Measurements from ENCODE around the gene LAPTM5. TPM values are rescaled to one million over a fixed set of nuclear protein-coding genes. Genes with fewer than 3 reads are reported as not detected.

LAPTM5 gene
- total and polyA plus RNA-seq, 10 of the 15 experiments (the other 5 are each of a cell fraction or from before 2014, with no cell fraction given): 24.1 to 1,034 (median 687) TPM

DNA sequence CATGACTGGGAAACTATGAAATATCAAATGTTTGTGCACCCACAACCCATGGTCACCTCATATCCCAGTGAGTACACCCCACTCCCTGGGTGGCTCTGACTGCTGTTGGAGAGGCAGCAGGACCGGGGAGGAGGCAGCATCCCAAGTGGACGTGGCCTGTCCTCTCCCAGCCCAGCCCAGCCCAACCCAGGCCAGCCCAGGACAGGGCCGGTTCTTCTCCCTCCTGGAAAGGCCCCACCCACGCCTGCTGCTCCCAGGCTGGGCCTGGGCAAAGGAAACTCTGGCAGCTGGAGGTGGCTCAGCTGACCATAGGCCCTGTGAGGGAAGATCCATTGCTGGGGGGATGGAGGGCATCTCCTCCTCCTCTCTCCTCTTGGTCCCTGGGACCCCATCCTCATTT, 53.3 kb downstream of the LAPTM5 start:
- in situ Hi-C loops (cut with MboI): no loop called here
- H3K4me2 ChIP-seq (ENCODE audit: control insufficient read depth, insufficient read depth): no peak overlapping the region

More for the DNA sequence above, 53.3 kb downstream of the LAPTM5 start:
- Histone ChIP-seq H3K36me3 (ENCODE audit: control insufficient read depth in 2 of 2, insufficient read depth in 2 of 2, low read length in 1 of 2) (no peaks in the 10 kb centered on the region), H3K27me3 (replicated peaks in 1 of 2; ENCODE audit: control insufficient read depth in 2 of 2, insufficient read depth in 2 of 2, low read length in 1 of 2) (peaks cover 0 to 3% of the 10 kb centered on the region in 2 experiments; a peak in 2 of 4 replicates), H3K4me3 (no peak overlapping the region), H3K79me2 (ENCODE audit: control insufficient read depth, insufficient read depth, low read length) (no peaks in the 10 kb centered on the region), H3K27ac (ENCODE audit: control insufficient read depth, insufficient read depth) (no peak overlapping the region), H3K9me3 (replicated peaks; ENCODE audit: control insufficient read depth, insufficient read depth, low read length) (no peaks in the 10 kb centered on the region), H2AFZ (ENCODE audit: control insufficient read depth, low read depth, low read length) (no peak overlapping the region), H3K9ac (ENCODE audit: control insufficient read depth, insufficient read depth, low read length) (no peak overlapping the region), H3K4me1 (ENCODE audit: control insufficient read depth, insufficient read depth, low read length) (no peaks in the 10 kb centered on the region), H4K20me1 (ENCODE audit: control insufficient read depth, insufficient read depth) (no peaks in the 10 kb centered on the region)
- POLR2A ChIA-PET: no interaction called here
- BruUV-seq (replicated peaks): no TSS peak
- TF ChIP-seq BRCA1 (IDR thresholded peaks at IDR 0.05; ENCODE audit: low read depth, low read length) (no peak), NFYA (IDR thresholded peaks at IDR 0.05; ENCODE audit: borderline replicate concordance, low read depth, low read length) (no peak), POLR2AphosphoS5 (IDR thresholded peaks at IDR 0.05; ENCODE audit: low read length) (no peak), RFX5 (IDR thresholded peaks at IDR 0.05; ENCODE audit: low read depth, low read length) (no peak), SIX5 (IDR thresholded peaks at IDR 0.05; ENCODE audit: low read depth, low read length, severe bottlenecking) (no peak), MYC (IDR thresholded peaks at IDR 0.05; ENCODE audit: insufficient read depth, insufficient read length, insufficient replicate concordance, low read length, severe bottlenecking) (no peak), ZNF592 (IDR thresholded peaks at IDR 0.05) (no peak), TCF12 (IDR thresholded peaks at IDR 0.05; ENCODE audit: low read depth, low read length) (no peak), PBX3 (IDR thresholded peaks at IDR 0.05; ENCODE audit: insufficient replicate concordance, low read depth, low read length) (no peak), POLR2AphosphoS2 (IDR thresholded peaks at IDR 0.05; ENCODE audit: low read depth, low read length) (no peak), NFYB (IDR thresholded peaks at IDR 0.05; ENCODE audit: insufficient read depth, low read depth, low read length) (no peak), ZNF207 (IDR thresholded peaks at IDR 0.05; ENCODE audit: borderline replicate concordance) (no peak), CHD4 (IDR thresholded peaks at IDR 0.05) (no peak), RAD21 (IDR thresholded peaks at IDR 0.05; ENCODE audit: insufficient read depth, low read depth, low read length) (no peak), EZH2 (IDR thresholded peaks at IDR 0.05; ENCODE audit: borderline replicate concordance, control insufficient read depth, low read depth, low read length) (no peak), SPI1 (IDR thresholded peaks at IDR 0.05; ENCODE audit: borderline replicate concordance, insufficient read depth, low read depth, low read length) (no peak)
- intact Hi-C loops (cut with micrococcal nuclease; ENCODE audit: unreplicated experiment): no loop called here
- FAIRE-seq (no peak), DNase-seq (ENCODE audit: low read depth, low spot score) (no peak), ATAC-seq (no peak)
- CTCF ChIA-PET: no interaction called here
- SMC1A ChIA-PET (ENCODE audit: uncharacterized antibody, unreplicated experiment): no interaction called here
- RAD21 ChIA-PET (ENCODE audit: unreplicated experiment): no interaction called here
- WGBS (ENCODE audit: insufficient coverage, insufficient replicate concordance, low lambda C conversion rate, missing lambda C conversion rate): 0% methylated on average over 4 of the region's 4 CpGs

Data from GM12878 (cell line).